Fibroblast of peridontal ligament (primary cell): ENCODE data around the gene DPYSL4.

Experiments used
- DNase-seq: peaks from one replicate; pipeline ENCODE4 v3.0.0-alpha.2; 2010; ENCODE audit errors: extremely low read depth

Gene DPYSL4

DNA sequence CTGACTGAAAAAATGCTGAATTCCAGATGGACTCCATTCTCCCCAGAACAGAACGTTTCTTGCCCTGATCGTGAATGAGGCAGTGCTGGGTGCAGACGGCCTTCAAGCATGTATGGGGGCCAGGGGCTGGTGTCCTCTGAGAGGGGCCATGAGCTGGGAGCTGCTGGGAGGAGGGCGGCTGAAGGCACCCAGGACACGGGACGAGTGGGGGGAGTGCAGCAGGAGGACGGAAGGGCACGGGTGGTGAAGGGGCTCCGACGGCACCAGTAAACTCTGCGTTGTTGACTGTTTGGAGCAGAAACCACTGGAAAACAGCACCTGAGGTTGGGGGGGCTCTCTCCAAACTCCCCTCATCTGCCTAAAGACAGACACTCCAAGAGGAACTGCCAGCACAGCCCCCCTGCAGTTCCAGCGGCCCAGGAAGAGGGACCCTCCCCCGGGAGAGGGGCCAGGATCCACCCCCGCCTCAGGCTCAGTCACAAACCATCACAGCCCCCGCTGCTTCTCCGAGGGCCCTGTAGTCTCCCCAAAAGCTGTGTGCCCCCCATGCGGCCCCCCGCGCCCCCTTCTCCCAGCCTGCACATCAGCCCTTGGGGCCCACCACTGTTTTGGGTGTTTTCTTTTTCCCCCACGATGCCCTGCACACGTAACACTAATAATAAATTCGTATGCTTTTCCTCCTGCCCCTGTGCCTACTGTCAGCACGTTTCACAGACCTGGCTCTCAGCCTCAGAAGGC is 55.5 kb downstream of the DPYSL4 start:
- no peak for DNase-seq

DNA sequence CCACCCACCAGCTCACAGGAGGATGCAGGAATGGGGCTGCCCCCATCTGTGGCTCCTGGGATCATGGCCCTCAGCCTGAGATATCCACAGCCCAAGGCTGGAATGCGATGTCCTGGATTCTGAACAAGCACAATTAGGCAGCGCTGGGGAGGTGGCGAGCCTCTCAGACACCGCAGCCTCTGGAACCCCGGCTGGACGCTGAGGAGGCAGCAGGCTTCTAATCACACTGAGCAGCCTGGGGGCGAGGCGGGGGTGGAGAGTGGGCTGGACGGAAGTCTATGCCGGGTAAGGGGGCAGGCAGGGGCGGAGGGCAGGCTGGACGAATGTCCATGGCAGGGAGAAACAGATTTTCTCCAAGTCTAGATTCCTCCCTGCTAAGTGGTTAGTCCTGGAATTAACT is 56.4 kb downstream of the DPYSL4 start:
- DNase-seq = no peak

GRCh38 chr10:132243626-132244025 is 56.9 kb downstream of the DPYSL4 start:
- DNase-seq = no peak

GRCh38 chr10:132245056-132245455 is 58.3 kb downstream of the DPYSL4 start:
- no peak for DNase-seq

DNA sequence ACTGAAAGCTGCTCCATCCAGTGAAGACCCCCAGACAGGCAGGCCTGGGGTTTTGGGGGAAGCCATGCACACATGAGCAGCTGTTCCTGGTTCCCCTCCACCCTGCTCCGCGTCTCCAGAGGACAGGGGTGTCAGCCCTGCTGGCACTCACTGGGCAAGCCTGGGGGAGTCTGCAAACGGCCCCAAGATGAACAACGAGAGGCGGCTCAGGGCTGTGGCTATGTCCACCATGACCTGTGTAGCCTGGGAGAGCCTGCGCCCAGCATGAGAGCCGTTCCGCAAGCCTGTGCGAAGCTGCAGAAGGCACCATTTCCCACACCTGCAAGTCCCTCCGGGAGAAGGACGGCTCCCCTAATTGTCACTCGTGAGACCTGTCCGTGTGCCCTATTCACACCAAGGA is 59.5 kb downstream of the DPYSL4 start:
- no peak for DNase-seq

DNA sequence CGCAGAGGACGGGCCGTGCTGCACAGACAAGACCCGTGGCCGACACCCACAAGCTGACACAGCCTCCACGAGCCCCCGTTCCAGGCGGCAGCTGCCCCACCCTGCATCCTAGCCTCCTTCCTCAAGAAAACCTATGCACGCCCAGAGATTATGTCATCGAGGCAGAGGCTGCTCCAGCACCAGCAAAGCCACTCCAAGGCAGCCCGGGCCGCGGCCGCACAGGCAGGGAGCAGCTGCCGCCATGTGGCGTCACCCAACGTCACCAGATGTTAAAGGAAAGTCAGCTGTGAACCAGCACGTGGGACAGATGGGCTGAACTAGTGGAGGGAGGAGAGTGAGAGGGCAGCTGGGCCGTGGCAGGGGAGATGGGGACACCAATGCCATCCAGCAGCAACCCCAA is 61.2 kb downstream of the DPYSL4 start:
- DNase-seq = no peak

DNA sequence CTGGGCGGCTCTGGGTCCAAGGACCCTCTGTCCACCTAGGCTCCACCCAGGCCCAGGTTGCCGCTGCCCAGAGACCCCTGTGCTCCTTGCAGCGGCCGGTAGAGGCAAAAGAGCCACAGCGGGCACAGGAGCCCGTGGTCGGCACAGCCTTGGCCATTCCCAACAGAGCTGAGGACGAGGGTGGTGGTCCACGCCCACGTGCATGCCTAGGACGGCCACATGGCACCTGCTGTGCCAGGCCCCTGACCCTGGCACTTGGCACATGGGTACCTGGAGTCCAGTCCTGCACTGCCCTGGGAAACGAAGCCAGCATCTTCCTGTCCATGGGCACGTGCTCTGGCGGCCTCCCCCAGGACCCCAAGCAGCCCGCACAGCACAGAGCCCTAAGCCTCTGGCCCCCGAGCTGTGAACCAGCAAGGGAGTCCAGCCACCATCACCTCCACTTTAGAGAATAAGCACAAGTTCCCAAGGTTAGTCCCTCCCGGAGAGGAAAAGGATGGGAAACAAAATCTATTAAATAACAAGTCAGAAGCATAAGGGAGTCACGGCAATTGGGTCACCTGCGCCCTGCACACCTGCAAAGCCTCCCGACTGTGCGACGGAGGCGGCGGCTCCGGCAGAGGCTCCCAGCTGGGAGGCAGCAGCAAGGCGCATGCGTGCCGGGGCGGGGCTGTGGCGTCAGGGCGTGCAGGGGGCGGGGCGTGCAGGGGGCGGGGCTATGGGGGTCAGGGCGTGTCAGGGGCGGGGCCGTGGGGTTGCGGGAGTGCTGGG is 61.9 kb downstream of the DPYSL4 start:
- no peak for DNase-seq

- DNase-seq = no peak
Observed at GRCh38 chr10:132249226-132249724, 62.5 kb downstream of the DPYSL4 start.

- no peak for DNase-seq
Observed at GRCh38 chr10:132249824-132250375, 63.2 kb downstream of the DPYSL4 start.

GRCh38 chr10:132250481-132251475 is 64.0 kb downstream of the DPYSL4 start:
- no peak for DNase-seq

DNA sequence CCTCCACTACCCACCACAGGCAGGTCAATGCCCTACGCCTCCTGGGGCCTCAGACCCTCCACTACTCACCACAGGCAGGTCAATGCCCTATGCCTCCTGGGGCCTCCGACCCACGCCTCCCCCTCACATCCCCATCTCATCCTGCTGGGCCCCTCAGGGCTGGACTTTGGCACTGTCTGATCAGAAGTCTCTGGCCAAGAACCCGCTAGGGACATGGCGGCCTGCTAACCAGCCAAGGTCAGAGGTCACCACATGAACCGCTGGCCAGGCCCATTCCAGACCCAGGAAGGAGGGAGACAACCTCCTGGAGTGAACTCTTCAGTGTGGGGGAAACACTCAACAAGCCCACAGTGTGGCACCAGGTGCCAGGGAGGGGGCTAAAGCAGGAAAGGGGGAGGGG is 65.2 kb downstream of the DPYSL4 start:
- no peak for DNase-seq

- no peak for DNase-seq
Observed at GRCh38 chr10:132252412-132252811, 65.7 kb downstream of the DPYSL4 start.

DNA sequence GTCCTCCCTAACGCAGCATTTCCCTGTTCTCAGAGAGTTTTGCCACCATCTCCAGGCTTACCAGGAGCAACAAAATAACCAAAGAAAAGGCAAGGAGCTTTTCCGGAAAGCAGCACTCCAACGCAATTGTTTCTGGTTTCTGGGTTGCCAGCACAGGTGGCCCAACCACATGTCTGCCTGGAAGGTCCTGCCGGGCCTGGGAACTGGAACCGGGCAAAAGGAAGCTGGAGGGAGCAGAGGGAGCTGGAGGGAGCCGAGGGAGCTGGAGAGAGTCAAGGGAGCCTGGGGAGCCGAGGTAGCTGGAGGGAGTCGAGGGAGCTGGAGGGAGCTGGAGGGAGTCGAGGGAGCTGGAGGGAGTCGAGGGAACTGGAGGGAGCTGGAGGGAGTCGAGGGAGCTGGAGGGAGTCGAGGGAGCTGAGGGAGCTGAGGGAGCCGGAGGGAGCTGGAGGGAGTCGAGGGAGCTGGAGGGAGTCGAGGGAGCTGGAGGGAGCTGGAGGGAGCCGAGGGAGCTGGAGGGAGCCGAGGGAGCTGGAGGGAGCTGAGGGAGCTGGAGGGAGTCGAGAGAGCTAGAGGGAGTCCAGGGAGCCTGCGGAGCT is 66.4 kb downstream of the DPYSL4 start:
- no peak for DNase-seq

DNA sequence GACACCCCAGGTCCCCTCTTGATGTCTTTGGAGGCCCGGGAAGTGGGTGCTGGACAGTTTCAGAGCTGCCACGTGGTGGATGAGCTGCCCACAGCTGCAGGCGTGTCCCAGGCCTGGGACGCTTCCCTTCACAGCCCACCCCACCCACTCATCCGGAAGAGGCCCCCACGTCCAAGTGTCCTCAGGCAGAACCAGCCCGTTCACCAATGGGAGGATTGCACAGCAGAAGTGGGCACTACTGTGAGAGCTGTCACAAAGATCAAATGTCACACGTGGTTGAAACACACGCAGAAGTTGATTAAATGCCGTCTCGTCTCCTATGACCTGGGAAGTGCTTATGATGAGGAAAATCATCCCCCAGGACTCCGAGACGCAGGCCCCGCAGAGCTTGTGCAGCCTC is 68.1 kb downstream of the DPYSL4 start:
- no peak for DNase-seq
